AG04450 (cell line): ENCODE results near the gene PCDHA9. TPM values are rescaled to one million over a fixed set of nuclear protein-coding genes. Genes with fewer than 3 reads are reported as not detected.

Experiments used
- CTCF ChIA-PET: fragments of 300-600, 350-600 bp; formaldehyde crosslinking; extraction: SDS; loops from one replicate; lab custom pipeline; 2022; ENCODE audit warnings: antibody characterized with exemption, inconsistent platforms; lab: Charles Lee
- POLR2A ChIA-PET: fragments of 350-600 bp; formaldehyde crosslinking; extraction: SDS; loops from one replicate; lab custom pipeline; 2021; ENCODE audit warnings: antibody characterized with exemption, inconsistent platforms; lab: Yijun Ruan, JAX
- DNase-seq: peaks from one replicate; pipeline ENCODE4 v3.0.0-alpha.2; 2011; ENCODE audit warnings: low read depth, low spot score
- H3K27ac ChIP-seq: one replicate; pipeline ENCODE4 v1.5.1; 2012; ENCODE audit warnings: low read depth, low read length, control low read depth
- H3K27me3 ChIP-seq: one replicate; pipeline ENCODE4 v1.6.0; 2012; ENCODE audit warnings: low read length; ENCODE audit not compliant: control insufficient read depth, insufficient read depth
- H3K4me3 ChIP-seq: 2 replicates; pipeline ENCODE4 v1.5.1; 2011; ENCODE audit warnings: mild to moderate bottlenecking, low read depth, low read length, control low read depth
- H3K9me3 ChIP-seq: 2 replicates; pipeline ENCODE4 v1.5.1; 2012; ENCODE audit warnings: low read length; ENCODE audit not compliant: control insufficient read depth, insufficient read depth
- polyA plus RNA-seq: library from polyadenylated mRNA; depleted of rRNA; stranded (reverse); fragments of >200 nt; gene quantifications from 2 replicates; pipeline ENCODE4 v1.2.3, GENCODE V29; 2011
- TF ChIP-seq, protein P1 (sequence below): IDR thresholded peaks from 2 replicates; pipeline ENCODE4 v1.5.1; 2011; ENCODE audit warnings: low read depth, low read length, control low read depth, inconsistent platforms

The PCDHA9 gene
- polyA plus RNA-seq, 1 experiment, result 0.02 TPM

DNA sequence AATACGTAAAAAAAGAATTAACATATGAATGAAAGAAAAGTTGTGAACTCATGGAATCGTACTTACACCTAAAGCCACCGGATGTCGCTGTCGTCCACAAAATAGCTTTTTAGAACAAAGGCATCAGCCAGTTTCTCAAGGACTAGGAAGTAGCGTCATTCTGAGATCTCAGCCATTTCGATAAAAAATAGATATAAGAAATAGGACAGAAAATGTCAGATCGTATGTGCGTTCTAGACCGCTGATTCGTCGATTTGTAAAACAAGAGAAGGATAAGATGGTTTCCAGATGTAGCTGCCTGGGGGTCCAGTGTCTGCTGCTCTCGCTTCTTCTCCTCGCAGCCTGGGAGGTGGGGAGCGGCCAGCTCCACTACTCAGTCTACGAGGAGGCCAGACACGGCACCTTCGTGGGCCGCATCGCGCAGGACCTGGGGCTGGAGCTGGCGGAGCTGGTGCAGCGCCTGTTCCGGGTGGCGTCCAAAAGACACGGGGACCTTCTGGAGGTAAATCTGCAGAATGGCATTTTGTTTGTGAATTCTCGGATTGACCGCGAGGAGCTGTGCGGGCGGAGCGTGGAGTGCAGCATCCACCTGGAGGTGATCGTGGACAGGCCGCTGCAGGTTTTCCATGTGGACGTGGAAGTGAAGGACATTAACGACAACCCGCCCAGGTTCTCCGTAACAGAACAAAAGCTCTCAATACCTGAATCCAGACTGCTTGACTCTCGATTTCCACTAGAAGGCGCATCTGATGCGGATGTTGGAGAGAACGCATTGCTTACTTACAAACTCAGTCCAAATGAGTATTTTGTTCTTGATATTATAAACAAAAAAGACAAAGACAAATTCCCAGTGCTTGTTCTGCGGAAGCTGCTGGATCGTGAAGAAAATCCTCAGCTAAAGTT is 7.8 kb downstream of the PCDHA9 start, which contains the start of gene PCDHA10:
Gene PCDHA10 (plus strand): TSS at position 126 of the 903 bp plus-strand sequence. CDS start 152 bp downstream, at position 278.
- CTCF ChIA-PET, result no interaction called here
- DNase-seq, result no peak
- H3K27ac ChIP-seq, result no peak within 1 kb of the TSS
- H3K27me3 ChIP-seq, result no peaks in the 10 kb centered on the region
- no peak within 1 kb of the TSS for H3K4me3 ChIP-seq
- TF ChIP-seq, protein P1, sequence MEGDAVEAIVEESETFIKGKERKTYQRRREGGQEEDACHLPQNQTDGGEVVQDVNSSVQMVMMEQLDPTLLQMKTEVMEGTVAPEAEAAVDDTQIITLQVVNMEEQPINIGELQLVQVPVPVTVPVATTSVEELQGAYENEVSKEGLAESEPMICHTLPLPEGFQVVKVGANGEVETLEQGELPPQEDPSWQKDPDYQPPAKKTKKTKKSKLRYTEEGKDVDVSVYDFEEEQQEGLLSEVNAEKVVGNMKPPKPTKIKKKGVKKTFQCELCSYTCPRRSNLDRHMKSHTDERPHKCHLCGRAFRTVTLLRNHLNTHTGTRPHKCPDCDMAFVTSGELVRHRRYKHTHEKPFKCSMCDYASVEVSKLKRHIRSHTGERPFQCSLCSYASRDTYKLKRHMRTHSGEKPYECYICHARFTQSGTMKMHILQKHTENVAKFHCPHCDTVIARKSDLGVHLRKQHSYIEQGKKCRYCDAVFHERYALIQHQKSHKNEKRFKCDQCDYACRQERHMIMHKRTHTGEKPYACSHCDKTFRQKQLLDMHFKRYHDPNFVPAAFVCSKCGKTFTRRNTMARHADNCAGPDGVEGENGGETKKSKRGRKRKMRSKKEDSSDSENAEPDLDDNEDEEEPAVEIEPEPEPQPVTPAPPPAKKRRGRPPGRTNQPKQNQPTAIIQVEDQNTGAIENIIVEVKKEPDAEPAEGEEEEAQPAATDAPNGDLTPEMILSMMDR, result no peak
- POLR2A ChIA-PET, result no interaction called here
- H3K9me3 ChIP-seq, result peaks cover 31% of the 10 kb centered on the region

DNA sequence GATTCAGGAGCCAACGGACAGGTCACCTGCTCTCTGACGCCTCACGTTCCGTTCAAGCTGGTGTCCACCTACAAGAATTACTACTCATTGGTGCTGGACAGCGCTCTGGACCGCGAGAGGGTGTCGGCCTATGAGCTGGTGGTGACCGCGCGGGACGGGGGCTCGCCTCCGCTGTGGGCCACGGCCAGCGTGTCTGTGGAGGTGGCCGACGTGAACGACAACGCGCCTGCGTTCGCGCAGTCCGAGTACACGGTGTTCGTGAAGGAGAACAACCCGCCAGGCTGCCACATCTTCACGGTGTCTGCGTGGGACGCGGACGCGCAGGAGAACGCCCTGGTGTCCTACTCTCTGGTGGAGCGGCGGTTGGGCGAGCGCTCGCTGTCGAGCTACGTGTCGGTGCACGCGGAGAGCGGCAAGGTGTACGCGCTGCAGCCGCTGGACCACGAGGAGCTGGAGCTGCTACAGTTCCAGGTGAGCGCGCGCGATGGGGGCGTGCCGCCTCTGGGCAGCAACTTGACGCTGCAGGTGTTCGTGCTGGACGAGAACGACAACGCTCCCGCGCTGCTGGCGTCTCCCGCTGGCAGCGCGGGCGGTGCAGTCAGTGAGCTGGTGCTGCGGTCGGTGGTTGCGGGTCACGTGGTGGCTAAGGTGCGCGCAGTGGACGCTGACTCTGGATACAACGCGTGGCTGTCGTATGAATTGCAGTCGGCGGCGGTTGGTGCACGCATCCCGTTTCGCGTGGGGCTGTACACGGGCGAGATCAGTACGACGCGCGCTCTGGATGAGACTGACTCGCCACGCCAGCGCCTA is 9.2 kb downstream of the PCDHA9 start:
- POLR2A ChIA-PET, result no interaction called here
- TF ChIP-seq, protein P1, result no peak
- Histone ChIP-seq H3K27ac (no peak overlapping the region), H3K4me3 (no peak overlapping the region), H3K9me3 (peaks cover 40% of the 10 kb centered on the region), H3K27me3 (no peaks in the 10 kb centered on the region)
- DNase-seq, result no peak
- CTCF ChIA-PET, result no interaction called here

DNA sequence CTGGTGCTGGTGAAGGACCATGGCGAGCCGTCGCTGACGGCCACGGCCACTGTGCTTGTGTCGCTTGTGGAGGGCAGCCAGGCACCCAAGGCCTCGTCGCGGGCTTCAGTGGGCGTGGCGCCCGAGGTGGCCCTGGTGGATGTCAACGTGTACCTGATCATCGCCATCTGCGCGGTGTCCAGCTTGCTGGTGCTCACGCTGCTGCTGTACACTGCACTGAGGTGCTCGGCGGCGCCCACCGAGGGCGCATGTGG is 9.7 kb downstream of the PCDHA9 start:
- TF ChIP-seq, protein P1, result no peak
- Histone ChIP-seq H3K9me3 (peaks cover 43% of the 10 kb centered on the region), H3K27me3 (no peaks in the 10 kb centered on the region), H3K4me3 (no peak overlapping the region), H3K27ac (no peak overlapping the region)
- ChIA-PET POLR2A (no interaction called here), CTCF (no interaction called here)
- no peak for DNase-seq

DNA sequence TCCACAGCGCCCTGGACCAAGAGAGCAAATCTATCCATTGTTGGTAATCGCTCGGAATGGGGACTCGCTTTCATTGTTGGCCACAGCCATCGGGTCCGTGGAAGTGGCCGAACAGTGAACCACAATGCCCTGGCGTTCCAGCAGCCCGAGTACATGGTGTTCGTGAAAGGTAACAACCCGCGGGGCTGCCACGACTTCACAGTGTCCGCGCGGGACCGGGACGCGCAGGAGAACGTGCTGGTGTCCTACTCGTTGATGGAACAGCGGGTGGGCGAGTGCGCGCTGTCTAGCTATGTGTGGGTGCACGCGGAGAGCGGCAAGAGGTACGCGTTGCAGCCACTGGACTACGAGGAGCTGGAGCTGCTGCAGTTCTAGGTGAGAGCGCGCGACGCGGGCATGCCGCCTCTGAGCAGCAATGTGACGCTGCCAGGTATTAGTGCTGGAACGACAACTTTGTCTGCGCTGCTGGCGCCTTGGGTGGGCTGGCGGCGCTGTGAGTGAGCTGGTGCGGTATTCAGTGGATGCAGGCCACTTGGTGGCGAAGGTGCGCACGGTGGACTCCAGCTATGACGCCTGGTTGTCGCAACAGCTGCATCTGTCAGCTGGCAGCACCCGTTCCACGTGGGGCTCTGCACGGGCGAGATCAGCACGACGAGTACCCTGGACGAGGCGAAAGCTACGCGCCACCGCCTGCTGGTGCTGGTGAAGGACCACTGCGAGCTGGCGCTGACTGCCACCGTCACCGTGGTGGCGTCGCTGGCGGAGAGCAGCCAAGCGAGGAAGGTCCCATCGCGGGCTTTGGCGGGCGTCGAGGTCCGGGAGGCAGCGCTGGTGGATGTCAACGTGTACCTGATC is 14.5 kb downstream of the PCDHA9 start:
- no peak for DNase-seq
- CTCF ChIA-PET, result no interaction called here
- TF ChIP-seq, protein P1, result no peak
- Histone ChIP-seq H3K27ac (no peak overlapping the region), H3K27me3 (no peaks in the 10 kb centered on the region), H3K9me3 (peaks cover 33% of the 10 kb centered on the region), H3K4me3 (no peak overlapping the region)
- POLR2A ChIA-PET, result no interaction called here
